GM19468 (cell line): ENCODE results near the gene ZDHHC18.
"Not testable (repeated sequence)": the region's sequence is repeated elsewhere in the genome, so short reads cannot be mapped to it uniquely, and the experiment has no call there.

Experiments used
- ATAC-seq: cut with Tn5 transposase; IDR thresholded peaks from one replicate; pipeline ENCODE4 v1.9.1; 2021; ENCODE audit warnings: mild to moderate bottlenecking, moderate library complexity, moderate number of reproducible peaks; ENCODE audit not compliant: unreplicated experiment; ENCODE audit errors: extremely low read depth

Gene ZDHHC18

DNA sequence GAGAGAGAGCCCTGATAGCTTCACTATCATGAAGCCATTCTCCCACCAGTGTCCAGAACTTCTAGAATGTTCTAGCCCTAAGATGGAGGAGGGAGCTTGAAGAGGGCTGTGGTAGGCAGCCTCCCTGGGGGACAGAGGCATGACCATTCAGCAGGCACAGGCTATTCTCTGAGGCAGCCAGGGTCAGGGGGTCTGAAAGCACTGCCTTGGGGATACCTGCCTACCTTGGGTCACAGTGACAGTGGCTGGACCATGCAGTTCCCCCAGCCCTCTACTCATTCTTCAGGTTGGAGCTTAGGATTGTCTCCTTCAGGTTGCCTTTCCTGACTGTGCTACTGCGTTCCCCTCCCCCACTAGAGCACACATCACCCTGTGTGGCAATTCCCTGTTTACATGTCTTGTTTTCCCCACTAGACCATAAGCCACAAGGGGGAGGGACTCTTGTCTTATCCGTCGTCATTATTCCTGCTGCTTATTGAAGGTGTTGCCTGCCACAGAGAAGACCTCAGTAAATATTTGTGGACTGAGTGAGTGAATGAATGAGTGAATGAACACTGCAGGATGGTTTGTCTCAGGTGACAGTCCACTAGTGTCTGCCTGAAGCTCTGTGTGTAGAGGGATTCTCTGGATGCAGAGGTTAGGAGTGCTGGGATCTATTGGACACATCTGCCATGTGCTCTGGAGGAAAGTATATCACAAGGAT lies 5.2 kb downstream of the ZDHHC18 start:
- ATAC-seq: no peak

DNA sequence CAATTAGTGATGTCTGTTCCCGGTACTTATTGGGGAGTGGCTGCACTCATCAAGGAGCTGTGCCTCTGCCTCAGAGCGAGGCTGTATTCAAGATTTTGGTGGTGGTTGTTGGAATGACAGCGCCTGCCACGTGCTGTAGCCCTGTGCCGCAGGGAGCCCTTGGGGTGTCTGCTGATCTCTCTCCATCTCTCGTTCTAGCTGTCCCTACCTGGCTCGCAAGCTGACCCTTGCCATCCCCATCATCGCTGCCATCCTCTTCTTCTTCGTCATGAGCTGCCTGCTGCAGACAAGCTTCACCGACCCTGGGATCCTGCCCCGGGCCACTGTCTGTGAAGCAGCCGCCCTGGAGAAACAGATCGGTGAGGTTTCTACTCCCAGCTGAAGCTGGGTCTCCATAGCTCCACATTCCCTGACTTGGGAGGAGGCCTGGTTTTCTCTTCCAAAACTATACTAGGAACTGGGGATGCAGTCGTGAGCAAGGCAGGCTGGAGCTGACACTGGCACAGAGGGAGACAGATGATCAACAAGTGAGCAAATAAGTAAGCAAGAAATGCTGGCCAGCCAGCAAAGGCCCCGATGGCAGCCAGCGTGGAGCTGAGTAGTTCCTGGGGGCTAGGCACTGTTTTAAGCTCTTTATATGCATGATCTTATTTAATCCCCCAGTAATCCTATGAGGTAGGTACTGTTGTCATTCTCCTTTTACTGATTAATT lies 5.9 kb downstream of the ZDHHC18 start:
- ATAC-seq: no peak

DNA sequence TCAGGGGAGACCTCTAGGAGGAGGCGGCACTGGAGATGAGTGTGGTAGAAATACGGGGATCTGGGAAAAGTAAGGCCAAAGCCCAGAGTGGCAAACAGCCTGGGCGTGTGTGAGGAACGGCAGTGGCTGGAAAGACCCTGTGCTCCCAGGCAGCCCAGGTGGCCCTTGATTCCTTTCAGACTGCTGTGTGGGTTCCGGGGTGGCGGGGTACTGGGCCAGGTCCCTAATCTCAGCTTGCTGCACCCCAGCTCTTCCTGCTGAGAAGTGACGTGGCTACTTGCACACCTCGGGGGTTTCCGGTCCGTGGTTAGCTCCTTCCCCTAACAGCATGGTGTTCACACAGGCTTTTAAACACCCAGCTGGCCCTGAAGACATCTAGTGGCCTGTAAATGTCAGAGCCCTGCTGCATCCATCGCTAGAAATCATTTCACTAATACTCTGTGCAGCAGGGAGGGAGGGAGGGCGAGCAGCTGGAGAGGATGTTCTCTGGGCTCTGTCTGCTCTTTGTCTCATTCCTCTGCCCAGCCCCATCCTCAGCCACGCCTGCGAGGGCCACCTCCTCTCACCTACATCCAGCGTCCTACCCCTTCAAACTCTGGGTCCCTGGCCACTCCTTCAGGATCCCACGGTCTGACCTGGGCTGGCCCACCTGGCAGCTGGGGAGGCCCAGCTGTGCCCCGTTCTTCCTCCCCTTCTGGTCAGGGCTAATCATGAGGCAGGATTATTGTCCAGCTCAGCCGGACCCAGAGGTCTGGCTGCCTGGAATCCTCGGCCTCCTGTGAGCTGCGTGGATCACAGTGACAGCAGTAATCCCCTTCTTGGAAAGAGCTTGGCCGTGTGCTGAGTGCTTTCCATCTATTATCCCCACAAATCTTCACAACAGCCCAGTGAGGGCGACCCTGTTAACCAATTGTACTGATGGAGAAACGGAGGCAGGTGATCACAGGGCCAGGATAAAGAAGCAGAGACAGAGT lies 7.2 kb downstream of the ZDHHC18 start:
- ATAC-seq: peak; percentile 57

DNA sequence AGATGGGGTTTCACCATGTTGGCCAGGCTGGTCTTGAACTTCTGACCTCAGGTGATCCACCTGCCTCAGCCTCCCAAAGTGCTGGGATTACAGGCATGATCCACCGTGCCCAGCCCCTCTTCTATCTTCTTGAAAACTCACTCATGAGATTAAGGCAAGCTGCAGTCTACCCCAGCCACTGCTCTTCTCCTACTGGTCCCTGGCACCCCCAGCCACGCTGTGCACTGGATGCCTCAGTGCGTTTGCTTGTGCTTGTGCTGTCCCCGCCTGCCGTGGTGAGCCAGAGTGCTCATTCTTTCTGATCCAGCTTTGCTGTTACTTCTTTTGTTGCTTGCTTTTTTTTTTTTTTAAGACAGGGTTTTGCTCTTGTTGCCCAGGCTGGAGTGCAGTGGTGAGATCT lies 11.2 kb downstream of the ZDHHC18 start:
- not testable (repeated sequence) for ATAC-seq

DNA sequence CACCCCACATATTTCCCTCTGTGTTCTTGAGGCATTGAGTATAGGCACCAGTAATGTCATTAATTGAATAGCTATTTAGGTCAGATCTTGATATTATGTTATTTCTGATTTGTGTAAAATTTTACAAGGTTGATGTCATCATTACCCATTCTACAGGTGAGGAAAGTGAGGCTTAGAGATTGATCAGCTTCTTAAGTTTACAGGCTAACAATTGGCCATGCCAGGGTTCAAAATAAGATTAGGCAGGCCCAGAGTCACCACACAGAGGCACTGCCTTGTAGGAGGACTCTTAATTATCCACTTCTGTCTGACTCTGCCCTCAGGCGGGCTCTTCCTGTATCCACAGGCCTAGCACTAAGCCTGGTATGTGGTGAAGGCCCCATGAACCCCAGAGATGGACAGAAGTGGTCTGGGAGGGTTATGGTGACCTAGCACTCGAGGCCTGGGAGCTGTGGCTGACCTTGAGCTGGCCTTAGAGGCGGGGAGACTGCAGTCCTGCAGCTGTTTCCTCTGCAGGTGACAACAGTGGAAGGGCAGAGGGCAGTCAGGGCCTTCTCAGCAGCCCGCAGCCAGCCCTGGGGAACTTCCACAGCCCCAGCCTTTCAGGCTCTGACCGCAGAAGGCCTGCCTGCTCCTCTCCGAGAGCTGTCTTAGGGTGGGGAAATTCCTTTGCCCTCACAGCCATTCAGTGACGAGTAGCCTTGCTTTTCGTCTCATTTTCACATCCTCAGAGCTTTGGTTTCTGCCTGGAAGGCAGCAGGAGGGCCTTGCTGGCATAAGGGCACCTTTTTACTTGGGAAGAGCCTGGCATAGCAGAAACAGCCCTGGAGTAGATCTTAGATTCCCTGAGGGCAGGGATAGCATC lies 12.2 kb downstream of the ZDHHC18 start:
- peak; percentile 42 for ATAC-seq

DNA sequence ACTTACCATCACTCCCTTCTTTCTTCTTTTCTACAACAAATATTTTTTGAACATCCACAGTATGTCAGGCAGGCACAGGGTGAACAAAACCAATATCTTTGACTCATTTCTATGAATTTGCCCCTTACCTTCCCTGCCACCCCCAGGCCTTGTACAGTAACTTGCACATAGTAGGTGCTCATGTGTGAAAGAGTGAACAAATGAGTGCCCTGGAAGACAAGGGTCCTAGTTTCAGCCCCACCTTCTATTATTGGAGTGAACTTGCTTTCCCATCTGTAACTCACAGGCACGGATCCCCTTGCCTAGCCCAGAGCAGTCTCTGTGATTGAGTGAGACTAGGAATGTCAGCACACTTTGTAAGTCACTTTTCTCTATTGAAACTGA lies 12.8 kb downstream of the ZDHHC18 start:
- no peak for ATAC-seq

DNA sequence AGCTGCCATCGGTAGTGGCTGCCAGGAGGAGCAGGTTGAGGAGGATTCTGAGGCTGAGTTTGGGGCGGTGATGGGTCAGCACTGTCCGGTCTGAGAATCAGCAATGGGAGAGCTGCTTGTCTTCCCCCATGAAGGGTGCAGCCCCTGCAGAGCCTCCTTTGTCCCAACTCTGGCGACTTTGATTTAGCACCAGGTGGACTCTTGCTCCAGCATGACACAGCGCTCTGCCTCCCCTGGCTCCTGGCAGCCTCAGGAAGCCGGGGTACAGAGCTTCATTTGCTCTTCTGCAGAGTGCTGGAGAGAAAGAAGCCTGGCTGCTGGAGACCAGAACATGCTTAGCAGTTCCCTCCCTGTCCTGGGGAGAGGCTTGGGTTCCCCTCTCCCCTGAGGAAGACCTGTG lies 13.3 kb downstream of the ZDHHC18 start:
- ATAC-seq: no peak

DNA sequence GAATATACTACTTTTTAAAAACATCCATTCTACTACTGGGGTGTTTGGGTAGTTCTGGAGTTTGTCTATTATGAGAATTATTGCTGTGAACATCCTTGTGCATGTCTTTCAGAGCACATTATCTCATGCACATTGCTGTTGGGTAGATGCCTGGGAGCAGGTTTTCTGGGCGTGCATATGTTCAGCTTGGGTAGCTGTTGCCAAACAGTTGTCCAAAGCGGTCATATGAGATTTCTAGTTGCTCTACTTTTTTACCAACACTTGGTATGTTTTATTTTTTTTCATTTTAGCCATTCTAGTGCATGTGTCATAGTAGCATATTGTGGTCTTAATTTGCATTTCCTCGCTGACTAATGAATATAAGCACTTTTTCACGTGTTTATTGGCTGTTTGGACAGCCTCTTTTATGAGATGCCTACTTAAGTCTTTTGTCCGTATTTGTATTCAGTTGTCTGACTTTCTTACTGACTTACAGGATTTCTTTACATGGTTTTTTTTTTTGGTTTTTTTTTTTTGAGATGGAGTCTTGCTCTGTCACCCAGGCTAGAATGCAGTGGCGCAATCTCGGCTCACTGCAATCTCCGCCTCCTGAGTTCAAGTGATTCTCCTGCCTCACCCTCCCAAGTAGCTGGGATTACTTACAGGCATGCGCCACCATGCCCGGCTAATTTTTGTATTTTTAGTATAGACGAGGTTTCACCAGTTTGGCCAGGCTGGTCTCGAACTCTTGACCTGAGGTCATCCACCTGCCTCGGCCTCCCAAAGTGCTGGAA lies 18.1 kb downstream of the ZDHHC18 start:
- no peak for ATAC-seq

DNA sequence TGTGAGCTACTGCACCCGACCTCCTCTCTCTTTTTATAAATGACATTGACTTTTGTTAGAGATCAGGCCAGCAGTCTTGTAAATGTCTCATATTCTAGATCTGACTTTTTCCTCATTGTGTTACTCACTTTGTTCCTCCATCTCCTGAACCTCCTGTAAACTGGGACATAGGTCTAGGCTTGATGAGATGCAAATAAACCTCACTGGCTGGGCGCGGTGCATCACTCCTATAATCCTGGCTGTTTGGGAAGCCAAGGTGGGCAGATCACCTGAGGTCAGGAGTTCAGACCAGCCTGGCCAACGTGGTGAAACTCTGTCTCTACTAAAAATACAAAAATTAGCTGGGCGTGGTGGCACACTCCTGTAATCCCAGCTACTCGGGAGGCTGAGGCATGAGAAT lies 21.3 kb downstream of the ZDHHC18 start:
- not testable (repeated sequence) for ATAC-seq

DNA sequence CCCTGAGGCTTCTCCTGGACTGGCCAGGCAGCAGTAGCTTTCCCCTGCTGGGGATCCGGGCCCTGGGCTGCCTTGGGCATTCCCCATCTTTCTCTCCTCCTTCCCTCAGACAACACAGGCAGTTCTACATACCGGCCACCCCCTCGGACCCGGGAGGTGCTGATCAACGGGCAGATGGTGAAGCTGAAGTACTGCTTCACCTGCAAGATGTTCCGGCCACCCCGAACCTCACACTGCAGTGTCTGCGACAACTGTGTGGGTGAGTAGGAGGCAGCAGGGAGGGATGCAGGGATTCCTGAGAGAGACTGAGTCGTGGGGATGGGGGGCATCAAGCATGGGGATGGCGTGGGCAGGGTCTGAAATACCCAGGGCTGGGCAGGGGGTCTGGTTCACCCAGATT lies 22.0 kb downstream of the ZDHHC18 start:
- no peak for ATAC-seq

DNA sequence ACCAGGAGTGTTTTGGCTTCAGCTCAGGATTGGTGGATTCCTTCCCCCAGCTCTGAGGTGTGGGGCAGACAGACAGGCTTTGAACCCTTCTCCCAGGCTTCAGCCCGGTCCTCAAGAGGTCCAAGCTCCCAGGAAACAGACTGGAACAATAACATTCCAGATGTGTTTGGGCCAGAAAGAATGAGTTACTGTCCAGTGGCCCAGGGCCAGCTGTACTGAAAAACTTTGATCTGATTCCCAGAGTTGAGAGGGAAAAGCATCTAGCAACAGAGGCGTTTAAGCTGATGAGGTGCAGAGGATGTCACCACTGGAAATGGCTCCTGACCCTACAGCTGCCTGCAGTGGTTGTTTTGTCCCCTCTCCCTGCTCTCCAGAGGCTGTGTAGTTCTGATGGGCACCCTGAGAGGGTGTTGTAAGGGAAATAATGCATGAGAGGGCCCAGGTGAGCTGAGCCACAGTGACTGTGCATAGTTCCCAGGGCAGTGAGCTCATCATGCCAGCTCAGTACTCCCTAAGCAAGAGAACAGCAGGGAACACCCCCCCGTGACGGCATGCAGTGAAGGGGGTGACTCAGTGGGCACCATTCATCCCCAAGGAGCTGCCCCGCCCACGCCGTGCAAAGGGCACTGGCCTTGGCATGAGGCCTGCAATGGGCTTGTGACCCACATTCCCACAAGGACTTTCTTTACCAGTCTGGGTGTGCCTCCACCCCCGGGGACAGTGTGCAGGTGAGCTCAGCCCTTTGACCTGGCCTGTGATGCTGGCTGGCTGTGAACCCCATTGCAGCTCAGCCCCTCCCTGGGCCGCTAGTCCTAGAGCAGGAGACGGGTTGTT lies 22.7 kb downstream of the ZDHHC18 start:
- ATAC-seq: no peak

DNA sequence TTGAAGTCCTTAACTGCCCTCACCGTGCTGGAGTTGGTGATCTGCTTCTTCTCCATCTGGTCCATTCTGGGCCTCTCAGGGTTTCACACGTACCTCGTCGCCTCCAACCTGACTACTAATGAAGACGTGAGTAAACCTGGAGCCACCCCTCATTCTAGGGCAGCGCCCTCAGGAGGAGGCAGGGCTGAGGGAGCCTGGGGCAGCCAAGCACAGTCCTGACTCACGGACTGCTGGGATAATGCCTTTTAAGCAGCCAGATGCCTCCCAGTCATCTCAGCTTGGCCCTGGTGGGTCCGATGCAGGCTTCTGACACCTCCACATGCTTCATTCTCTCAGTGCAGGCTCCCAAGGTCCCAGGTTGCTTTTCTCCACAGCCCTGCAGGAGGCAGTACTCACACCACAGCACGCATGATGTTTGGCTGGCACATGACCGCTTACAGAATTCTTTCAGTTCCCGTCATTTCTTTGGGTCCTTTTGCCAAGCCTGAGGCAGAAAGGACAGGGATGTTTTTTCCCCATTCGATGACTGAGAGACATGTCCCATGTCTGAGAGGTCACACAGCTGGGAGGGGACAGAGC lies 24.7 kb downstream of the ZDHHC18 start:
- ATAC-seq: no peak

DNA sequence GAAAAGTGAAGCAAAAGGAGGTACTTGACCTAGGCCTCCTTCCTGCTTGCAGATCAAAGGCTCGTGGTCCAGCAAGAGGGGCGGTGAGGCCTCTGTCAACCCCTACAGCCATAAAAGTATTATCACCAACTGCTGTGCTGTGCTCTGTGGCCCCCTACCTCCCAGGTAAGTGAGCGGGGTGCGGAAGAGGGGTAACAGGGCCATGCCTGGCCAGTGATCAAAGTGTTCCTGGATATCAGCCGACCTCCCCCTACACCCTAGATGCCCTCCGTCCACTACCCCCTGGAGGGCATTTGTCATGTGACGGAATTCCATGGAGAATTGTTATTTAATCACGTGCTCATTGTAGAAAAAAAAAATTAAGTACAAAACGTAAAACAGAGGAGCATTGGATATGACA lies 26.2 kb downstream of the ZDHHC18 start:
- no peak for ATAC-seq

DNA sequence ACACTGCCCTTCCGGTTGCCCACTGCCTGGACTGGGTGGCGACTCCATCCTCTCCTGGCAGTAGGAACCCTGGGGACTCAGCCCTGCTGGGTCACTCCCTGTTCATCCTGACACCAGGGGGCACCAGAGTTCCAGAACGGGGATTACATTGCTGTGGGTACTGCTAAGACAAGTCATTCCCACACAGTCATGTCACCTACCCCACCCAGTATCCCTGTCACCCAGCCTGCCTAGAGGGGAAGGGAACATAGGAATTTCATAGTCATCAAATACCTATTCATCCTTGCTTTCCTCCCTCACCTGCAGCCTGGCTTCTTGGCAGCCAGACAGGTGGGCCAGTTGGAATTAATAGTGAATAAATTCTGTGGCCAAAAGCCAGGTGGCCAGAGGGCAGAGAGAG lies 26.7 kb downstream of the ZDHHC18 start:
- ATAC-seq: no peak

DNA sequence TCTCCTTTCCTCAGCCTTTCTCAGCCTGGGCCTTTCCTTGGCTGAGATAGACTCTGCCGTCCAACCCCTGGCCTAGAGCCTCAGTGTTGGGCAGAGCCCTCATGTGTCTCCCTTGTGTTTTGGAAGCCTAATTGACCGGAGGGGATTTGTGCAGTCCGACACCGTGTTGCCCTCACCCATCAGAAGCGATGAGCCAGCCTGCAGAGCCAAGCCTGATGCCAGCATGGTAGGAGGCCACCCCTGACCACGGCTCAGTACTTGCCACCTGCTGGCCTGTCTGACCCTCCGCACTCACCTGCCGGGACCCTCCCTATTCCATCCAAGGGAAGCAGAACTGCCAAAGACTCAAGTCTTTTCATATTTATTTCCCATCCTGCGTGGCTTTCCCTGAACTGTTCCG lies 27.1 kb downstream of the ZDHHC18 start:
- ATAC-seq: no peak

DNA sequence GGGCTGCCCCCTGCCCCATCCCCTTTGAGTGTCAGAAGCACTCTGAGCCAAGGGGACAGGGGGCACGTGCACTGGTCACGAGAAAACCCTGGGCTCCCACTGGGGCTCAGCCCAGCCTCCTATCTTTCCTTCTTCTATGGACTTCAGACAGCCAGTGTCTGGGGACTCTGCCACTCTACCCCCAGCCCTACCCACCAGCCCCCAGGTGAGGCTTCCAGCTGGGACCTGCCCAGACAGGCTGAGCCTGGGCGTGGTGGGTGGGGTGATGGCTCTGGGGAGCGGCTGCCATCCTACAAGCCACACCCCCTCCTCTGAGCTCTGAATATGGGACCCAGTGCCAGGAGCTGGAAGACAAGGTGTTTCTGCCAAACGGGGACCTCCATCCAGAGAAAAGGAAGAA lies 28.4 kb downstream of the ZDHHC18 start:
- no peak for ATAC-seq

DNA sequence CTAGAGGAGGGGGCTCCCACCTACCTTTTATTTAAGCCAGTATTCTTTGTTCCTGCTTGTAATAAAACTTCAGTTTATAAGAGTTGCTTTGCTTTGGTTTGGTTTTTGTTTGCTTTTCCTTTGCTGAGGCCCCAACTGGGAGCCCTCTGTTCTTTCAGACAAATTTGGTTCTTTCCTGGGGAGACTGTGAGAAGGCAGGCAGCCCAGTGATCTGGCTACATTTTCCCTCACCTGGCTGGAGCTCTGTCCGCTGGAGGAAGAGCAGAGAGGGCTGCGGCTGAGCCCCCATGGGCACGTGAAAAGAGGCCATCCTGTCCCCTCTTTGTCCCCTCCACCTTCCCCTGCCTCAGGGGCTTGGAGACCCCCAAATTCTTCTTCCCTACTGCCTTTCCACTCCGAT lies 29.1 kb downstream of the ZDHHC18 start:
- no peak for ATAC-seq

DNA sequence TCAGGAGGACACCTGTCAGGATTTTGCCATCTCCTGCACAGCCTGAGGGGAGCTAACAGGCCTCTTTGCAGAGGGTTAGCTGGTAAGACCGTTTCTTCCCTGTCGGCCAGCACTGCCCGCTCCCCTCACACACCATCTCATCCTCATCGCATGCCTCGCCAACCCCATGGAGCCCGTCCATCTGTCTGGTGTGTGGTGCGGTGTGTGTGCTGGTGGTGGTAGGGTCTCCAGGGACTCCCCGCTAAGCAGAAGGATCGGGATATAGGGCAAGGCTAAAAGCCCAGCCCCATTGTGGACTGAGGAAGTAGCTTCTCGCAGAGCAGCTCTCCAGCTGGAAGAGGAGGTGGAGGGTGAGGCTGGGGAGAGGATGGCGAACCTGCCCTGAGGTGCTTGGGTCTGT lies 29.7 kb downstream of the ZDHHC18 start:
- ATAC-seq: no peak
